Measurements from ENCODE around the gene ASB1.

DNA sequence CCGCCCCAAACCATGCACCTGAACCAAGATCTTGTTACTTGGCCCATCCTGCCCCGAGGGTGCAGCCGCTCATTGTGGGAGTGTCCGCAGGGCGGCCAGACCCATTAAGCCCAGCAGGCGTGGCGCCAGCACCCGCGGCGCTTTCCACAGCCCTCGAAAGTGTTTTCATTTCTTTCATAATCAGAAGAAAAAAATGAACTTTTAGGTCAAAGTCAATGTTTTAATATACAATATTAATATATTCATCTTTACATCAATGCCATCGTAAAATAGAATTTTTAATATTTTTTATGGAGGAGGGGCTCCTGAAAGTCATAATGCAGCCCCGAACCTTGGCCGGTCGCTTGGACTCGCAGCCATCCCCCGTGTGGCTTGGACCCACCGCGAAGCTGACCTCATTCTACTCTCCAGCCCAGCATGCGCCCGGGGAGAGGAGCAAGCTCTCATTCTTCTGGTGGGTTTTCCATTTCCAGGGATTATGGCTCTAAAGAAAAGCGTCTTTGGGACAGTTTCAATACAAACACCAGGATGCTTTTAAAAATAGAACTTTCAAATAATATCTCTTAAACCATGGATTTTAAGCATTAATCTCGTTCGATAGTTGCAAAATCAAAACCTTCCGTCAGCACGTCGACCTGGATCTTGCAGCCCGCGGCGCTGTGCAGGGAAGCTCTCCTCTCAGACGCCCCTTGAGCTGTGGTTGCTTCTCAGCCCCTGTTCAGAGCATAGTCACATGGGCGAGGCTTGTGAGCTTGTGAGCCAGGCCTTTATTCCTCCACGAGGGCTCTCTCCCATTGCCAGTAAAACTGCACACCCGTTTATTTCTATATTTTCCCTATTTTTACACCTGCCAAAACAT, 17.2 kb upstream of the ASB1 start:
- no peak for TF ChIP-seq RFX5 (IDR thresholded peaks at IDR 0.05; ENCODE audit: low read depth, low read length)
- no peak for TF ChIP-seq CTCF (IDR thresholded peaks at IDR 0.05 in 2 of 3, conservative IDR thresholded peaks at IDR 0.05 in 1 of 3; ENCODE audit: control insufficient read depth in 2 of 3, extremely low read depth in 1 of 3, insufficient read depth in 1 of 3, low read depth in 3 of 3, low read length in 3 of 3)
- no peak for TF ChIP-seq CBX3 (IDR thresholded peaks at IDR 0.05; ENCODE audit: borderline replicate concordance, low read depth)
- no peak for TF ChIP-seq ESRRA (IDR thresholded peaks at IDR 0.05; ENCODE audit: low read length)
- no peak for TF ChIP-seq YY1 (IDR thresholded peaks at IDR 0.05; ENCODE audit: low read depth, low read length)
- TF ChIP-seq EP300 (IDR thresholded peaks at IDR 0.05; ENCODE audit: borderline replicate concordance in 1 of 2, control insufficient read depth in 1 of 2, low read depth in 2 of 2, low read length in 2 of 2) = no peak
- TF ChIP-seq NFIC (IDR thresholded peaks at IDR 0.05; ENCODE audit: low read depth, low read length) = no peak
- TF ChIP-seq POLR2A (IDR thresholded peaks at IDR 0.05; ENCODE audit: low read depth, low read length) = no peak

Measured in GM12878 (cell line).